HCT116 (cell line): ENCODE data around the gene SESN1. TPM values are rescaled to one million over a fixed set of nuclear protein-coding genes. Genes with fewer than 3 reads are reported as not detected.

Experiments
- ATAC-seq: fragments of 200-7000 bp; cut with Tn5 transposase; 2 replicates; pipeline ENCODE4 v1.9.1; 2020; ENCODE audit warnings: mild to moderate bottlenecking, moderate library complexity
- BruUV-seq: library from RNA; stranded (reverse); fragments of 400-500 nt; replicated peaks from 2 replicates; lab custom pipeline; 2021; lab: Mats Ljungman, UMichigan
- CTCF ChIA-PET: fragments of 300-600 bp; sonication (Branson Sonifier 250); formaldehyde crosslinking; loops from one replicate; lab custom pipeline; 2021; ENCODE audit warnings: antibody characterized with exemption; lab: Charles Lee
- POLR2A ChIA-PET: fragments of 300-600, 350-600 bp; sonication (Branson Sonifier 250); formaldehyde crosslinking; loops from one replicate; lab custom pipeline; 2021; ENCODE audit warnings: antibody characterized with exemption; lab: Charles Lee
- RAD21 ChIA-PET, 2 experiments: fragments of 300-600 bp; sonication (Branson Sonifier 250); formaldehyde crosslinking; loops; one replicate each; lab custom pipeline; 2023; ENCODE audit warnings: low total read pairs in 2 of 2; ENCODE audit not compliant: uncharacterized antibody in 2 of 2, unreplicated experiment in 2 of 2, low non-redundant PET in 1 of 2; lab: Charles Lee
- DNase-seq: peaks from one replicate; pipeline ENCODE4 v3.0.0-alpha.2; 2010; ENCODE audit warnings: low read depth, low spot score
- H2AFZ ChIP-seq: fragments of 200-600 bp; shearing (Covaris generic), sonication (generic); 2 replicates; pipeline ENCODE4 v1.6.1; 2017; ENCODE audit warnings: low read depth, mixed run types, mixed read lengths, antibody characterized with exemption, low read length; ENCODE audit not compliant: poor library complexity, severe bottlenecking
- H3K27ac ChIP-seq: 2 replicates; pipeline ENCODE4 v1.5.1; 2012; ENCODE audit warnings: low read depth, low read length
- H3K27me3 ChIP-seq: fragments of 200-600 bp; sonication (generic); 2 replicates; pipeline ENCODE4 v1.6.1; 2016; ENCODE audit warnings: mixed run types, low read length, mixed read lengths; ENCODE audit not compliant: insufficient read depth
- H3K36me3 ChIP-seq, 2 experiments: fragments of 200-500 bp in 1 of 2; fragments of 200-600 bp in 1 of 2; sonication (Bioruptor generic) in 1 of 2; sonication (generic) in 1 of 2; 2 replicates each; pipeline versions ENCODE4 v1.5.1 to v1.6.1; 2014 to 2016; ENCODE audit warnings: low read length in 2 of 2, inconsistent platforms in 1 of 2, mixed read lengths in 1 of 2, mixed run types in 1 of 2; ENCODE audit not compliant: insufficient read depth in 2 of 2, control insufficient read depth in 1 of 2
- H3K4me1 ChIP-seq, 2 experiments: fragments of 200-600 bp in 1 of 2; sonication (generic) in 1 of 2; 2 replicates each; pipeline versions ENCODE4 v1.5.1 to v1.6.1; 2012 to 2017; ENCODE audit warnings: low read length in 2 of 2, inconsistent platforms in 1 of 2, mild to moderate bottlenecking in 1 of 2, mixed read lengths in 1 of 2, mixed run types in 1 of 2, moderate library complexity in 1 of 2; ENCODE audit not compliant: insufficient read depth in 2 of 2, control insufficient read depth in 1 of 2
- H3K4me2 ChIP-seq: fragments of 200-600 bp; sonication (generic); 2 replicates; pipeline ENCODE4 v1.6.1; 2017; ENCODE audit warnings: mixed run types, low read length, mixed read lengths
- H3K4me3 ChIP-seq, 2 experiments: fragments of 200-600 bp in 1 of 2; sonication (generic) in 1 of 2; replicated peaks in 1 of 2; 2 replicates each; pipeline ENCODE4 v1.5.1; 2011 to 2016; ENCODE audit warnings: low read length in 2 of 2, control low read depth in 1 of 2, low read depth in 1 of 2, mild to moderate bottlenecking in 1 of 2, mixed read lengths in 1 of 2, mixed run types in 1 of 2
- H3K79me2 ChIP-seq: fragments of 200-600 bp; sonication (generic); 2 replicates; pipeline ENCODE4 v1.6.1; 2017; ENCODE audit warnings: mild to moderate bottlenecking, mixed run types, low read length, moderate library complexity, mixed read lengths; ENCODE audit not compliant: insufficient read depth
- H3K9ac ChIP-seq: fragments of 200-600 bp; sonication (generic); 2 replicates; pipeline ENCODE4 v1.6.1; 2016; ENCODE audit warnings: low read length, mixed read lengths
- H3K9me2 ChIP-seq: fragments of 200-600 bp; sonication (generic), shearing (Covaris generic); 2 replicates; pipeline ENCODE4 v1.6.1; 2017; ENCODE audit warnings: mixed run types, mild to moderate bottlenecking, moderate library complexity; ENCODE audit not compliant: insufficient read depth
- H3K9me3 ChIP-seq, 2 experiments: fragments of 200-500 bp in 1 of 2; fragments of 200-600 bp in 1 of 2; sonication (Bioruptor generic) in 1 of 2; sonication (generic) in 1 of 2; 2 replicates each; pipeline ENCODE4 v1.6.1; 2014 to 2017; ENCODE audit warnings: low read length in 2 of 2, mixed read lengths in 2 of 2, inconsistent platforms in 1 of 2, low read depth in 1 of 2, mild to moderate bottlenecking in 1 of 2, mixed run types in 1 of 2, moderate library complexity in 1 of 2; ENCODE audit not compliant: control insufficient read depth in 1 of 2, insufficient read depth in 1 of 2
- H4K20me1 ChIP-seq: fragments of 200-600 bp; sonication (generic), shearing (Covaris generic); 2 replicates; pipeline ENCODE4 v1.6.1; 2017; ENCODE audit warnings: mixed run types, mild to moderate bottlenecking, moderate library complexity; ENCODE audit not compliant: insufficient read depth
- ATF3 ChIP-seq: IDR thresholded peaks from 2 replicates; pipeline ENCODE4 v1.6.1; 2012
- CBX3 ChIP-seq: IDR thresholded peaks from 2 replicates; pipeline ENCODE4 v1.6.1; 2012; ENCODE audit warnings: low read depth
- CEBPB ChIP-seq: IDR thresholded peaks from 2 replicates; pipeline ENCODE4 v1.6.1; 2012; ENCODE audit warnings: low read depth
- EGR1 ChIP-seq: IDR thresholded peaks from 2 replicates; pipeline ENCODE4 v1.6.1; 2012; ENCODE audit warnings: low read depth
- EZH2 ChIP-seq: fragments of 200-600 bp; sonication (generic); IDR thresholded peaks from 2 replicates; pipeline ENCODE4 v1.6.1; 2017; ENCODE audit warnings: antibody characterized with exemption, mixed run types
- EZH2phosphoT487 ChIP-seq: fragments of 200-600 bp; IDR thresholded peaks from 2 replicates; pipeline ENCODE4 v1.6.1; 2018; ENCODE audit warnings: antibody characterized with exemption, borderline replicate concordance
- FOSL1 ChIP-seq: IDR thresholded peaks from 2 replicates; pipeline ENCODE4 v1.6.1; 2012; ENCODE audit warnings: low read depth
- JUND ChIP-seq: IDR thresholded peaks from 2 replicates; pipeline ENCODE4 v1.6.1; 2012
- MAX ChIP-seq: IDR thresholded peaks from 2 replicates; pipeline ENCODE4 v1.6.1; 2012
- POLR2A ChIP-seq: IDR thresholded peaks from 2 replicates; pipeline ENCODE4 v1.7.0; 2011; ENCODE audit warnings: borderline replicate concordance; ENCODE audit not compliant: insufficient read depth, insufficient read length; ENCODE audit errors: extremely low read depth
- POLR2AphosphoS5 ChIP-seq: IDR thresholded peaks from 2 replicates; pipeline ENCODE4 v1.6.1; 2011; ENCODE audit warnings: mild to moderate bottlenecking, low read depth, low read length, moderate library complexity
- RAD21 ChIP-seq: IDR thresholded peaks from 2 replicates; pipeline ENCODE4 v1.6.1; 2012; ENCODE audit warnings: low read depth, mild to moderate bottlenecking
- REST ChIP-seq: IDR thresholded peaks from 2 replicates; pipeline ENCODE4 v1.6.1; 2012; ENCODE audit warnings: low read depth
- ZBTB33 ChIP-seq: IDR thresholded peaks from 2 replicates; pipeline ENCODE4 v1.6.1; 2011; ENCODE audit warnings: mild to moderate bottlenecking, low read length, moderate library complexity; ENCODE audit not compliant: insufficient replicate concordance; ENCODE audit errors: extremely low read depth
- ZFX ChIP-seq: fragments of 450-650 bp; IDR thresholded peaks from 2 replicates; pipeline ENCODE4 v1.6.1; 2017
- intact Hi-C: fragments of 100-400 bp; cut with micrococcal nuclease; formaldehyde crosslinking; loops from 2 replicates; pipeline ENCODE4 v1.10.0; 2022
- total RNA-seq: library from RNA; stranded (reverse); gene quantifications from one replicate; pipeline ENCODE4 v1.2.1, GENCODE V29; 2021; ENCODE audit not compliant: unreplicated experiment

The SESN1 gene
- total RNA-seq, 1 experiment from 2014 or later: 9.3 TPM

- Histone ChIP-seq H3K9me3 (no peaks in the 10 kb centered on the region), H3K27ac (no peak overlapping the region), H3K4me1 (no peaks in the 10 kb centered on the region), H3K36me3 (no peaks in the 10 kb centered on the region)
- CTCF ChIA-PET: no interaction called here
- TF ChIP-seq EGR1: no peak
- TF ChIP-seq EZH2phosphoT487: no peak
- TF ChIP-seq ZFX: no peak
- TF ChIP-seq POLR2AphosphoS5: no peak
- TF ChIP-seq CBX3: no peak
- TF ChIP-seq FOSL1: no peak
- TF ChIP-seq, all 23 proteins: peak for 0
- no peak overlapping the region for H3K9ac ChIP-seq
- H3K4me3 ChIP-seq: no peak overlapping the region
- ChIA-PET RAD21 (no interaction called here), POLR2A (no interaction called here)
- H3K27me3 ChIP-seq: peaks cover 6% of the 10 kb centered on the region; the same call in 1 of the 2 replicates
- DNase-seq (no peak), ATAC-seq (no peak)
- intact Hi-C loops: no loop called here
- no peaks in the 10 kb centered on the region for H3K79me2 ChIP-seq
- H2AFZ ChIP-seq: no peak overlapping the region
- no TSS peak for BruUV-seq
- H4K20me1 ChIP-seq: no peaks in the 10 kb centered on the region
- no peak overlapping the region for H3K4me2 ChIP-seq
- no peaks in the 10 kb centered on the region for H3K9me2 ChIP-seq
Measured at GRCh38 chr6:109036574-109037294, 57.9 kb downstream of the SESN1 start.

- H3K9ac ChIP-seq: no peak overlapping the region
- H3K4me1 ChIP-seq: no peaks in the 10 kb centered on the region
- no peak overlapping the region for H3K4me3 ChIP-seq
- no peaks in the 10 kb centered on the region for H4K20me1 ChIP-seq
- H3K36me3 ChIP-seq: no peaks in the 10 kb centered on the region
- ATAC-seq: no peak
- no peak for DNase-seq
- H3K4me2 ChIP-seq: no peak overlapping the region
- H2AFZ ChIP-seq: no peak overlapping the region
- no peaks in the 10 kb centered on the region for H3K9me3 ChIP-seq
- H3K79me2 ChIP-seq: no peaks in the 10 kb centered on the region
- no peaks in the 10 kb centered on the region for H3K9me2 ChIP-seq
- intact Hi-C loops: no loop called here
- no peak overlapping the region for H3K27ac ChIP-seq
- peaks cover 3% of the 10 kb centered on the region; the same call in 1 of the 2 replicates for H3K27me3 ChIP-seq
- ChIA-PET CTCF (no interaction called here), POLR2A (no interaction called here), RAD21 (no interaction called here)
- no TSS peak for BruUV-seq
- no peak for TF ChIP-seq EZH2phosphoT487
- TF ChIP-seq RAD21: no peak
- no peak for TF ChIP-seq POLR2AphosphoS5
- TF ChIP-seq MAX: no peak
- TF ChIP-seq ZBTB33: no peak
- no peak for TF ChIP-seq CEBPB
- no peak for TF ChIP-seq EZH2
- no peak for TF ChIP-seq POLR2A
- TF ChIP-seq REST: no peak
- TF ChIP-seq CBX3: no peak
- TF ChIP-seq JUND: no peak
- TF ChIP-seq ATF3: no peak
- no peak for TF ChIP-seq ZFX
Measured at GRCh38 chr6:109034526-109034925, 60.1 kb downstream of the SESN1 start.
